Stimulated activated CD8-positive, alpha-beta memory T cell treated with anti-CD3 and anti-CD28 coated beads, Interleukin-4, amount 100 ng/mL, for 1 hour (primary cell): Measurements from ENCODE around the gene CABLES1.

ENCODE experiments used
- DNase-seq, 2 donors: peaks; one replicate each; pipeline ENCODE4 v3.0.0-alpha.2; 2020; ENCODE audit warnings: low read depth in 2 of 2, low spot score in 1 of 2

The CABLES1 gene

DNA sequence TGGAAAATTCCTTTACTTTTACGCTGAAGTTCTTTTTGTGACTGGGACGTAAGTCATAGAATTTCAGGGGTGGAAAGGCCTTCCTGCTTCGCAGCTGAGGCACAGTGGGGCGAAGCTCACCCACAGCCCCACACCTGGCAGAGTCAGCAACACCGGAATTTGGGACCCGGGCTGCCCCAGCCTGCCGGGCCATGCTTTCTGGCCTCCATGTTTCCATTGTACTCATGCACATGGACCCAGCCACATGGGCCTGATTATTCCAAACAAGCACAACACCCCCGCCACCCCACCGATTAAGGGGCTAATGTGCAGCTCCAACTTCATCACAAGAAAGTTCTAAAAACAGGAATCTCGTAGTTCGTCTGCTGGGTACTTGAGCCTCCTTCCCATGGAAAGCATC, 82.5 kb downstream of the CABLES1 start:
- DNase-seq: no peak

DNA sequence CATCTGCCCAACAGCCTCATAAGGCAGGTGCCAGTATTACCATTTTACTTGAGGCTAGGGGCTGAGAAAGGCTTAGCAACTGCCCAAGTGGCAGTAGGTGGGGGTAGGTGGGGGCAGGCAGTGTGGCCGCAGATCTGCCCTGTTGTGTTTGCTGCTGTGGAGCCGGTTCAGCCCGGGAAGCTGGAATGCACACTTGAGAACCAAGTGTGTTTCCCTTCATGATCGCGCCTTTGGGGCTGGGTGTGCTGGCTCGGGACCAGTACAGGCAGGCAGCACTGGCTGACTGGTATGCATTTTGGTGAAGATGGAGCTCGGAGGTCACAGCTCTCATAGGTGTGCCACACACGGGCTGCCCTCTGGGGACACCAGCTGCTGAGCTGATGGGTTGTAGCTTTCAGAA, 85.1 kb downstream of the CABLES1 start:
- no peak for DNase-seq

DNA sequence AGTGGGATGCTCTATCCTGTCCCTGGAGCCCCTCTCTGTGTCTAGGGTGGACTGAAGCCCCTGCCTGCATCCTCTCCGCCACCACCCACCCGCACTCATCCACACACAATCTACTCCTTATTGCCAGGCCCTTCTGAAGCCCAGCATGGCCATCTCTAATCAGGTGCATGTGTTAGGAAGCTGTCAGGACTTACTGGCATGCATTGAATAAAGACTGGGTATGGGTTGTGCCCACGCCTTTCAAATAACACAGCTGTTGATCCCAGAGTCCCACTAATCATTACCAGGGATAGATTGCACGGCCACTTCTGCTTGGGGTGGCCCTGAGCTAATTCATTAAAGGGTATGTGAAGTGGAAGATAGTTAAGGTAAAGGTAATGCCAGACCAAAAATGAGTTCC, 88.4 kb downstream of the CABLES1 start:
- DNase-seq: no peak

GRCh38 chr18:23225503-23225902, 90.2 kb downstream of the CABLES1 start:
- DNase-seq: no peak

- DNase-seq: no peak
These were observed 91.1 kb downstream of the CABLES1 start for GRCh38 chr18:23226391-23226790.

DNA sequence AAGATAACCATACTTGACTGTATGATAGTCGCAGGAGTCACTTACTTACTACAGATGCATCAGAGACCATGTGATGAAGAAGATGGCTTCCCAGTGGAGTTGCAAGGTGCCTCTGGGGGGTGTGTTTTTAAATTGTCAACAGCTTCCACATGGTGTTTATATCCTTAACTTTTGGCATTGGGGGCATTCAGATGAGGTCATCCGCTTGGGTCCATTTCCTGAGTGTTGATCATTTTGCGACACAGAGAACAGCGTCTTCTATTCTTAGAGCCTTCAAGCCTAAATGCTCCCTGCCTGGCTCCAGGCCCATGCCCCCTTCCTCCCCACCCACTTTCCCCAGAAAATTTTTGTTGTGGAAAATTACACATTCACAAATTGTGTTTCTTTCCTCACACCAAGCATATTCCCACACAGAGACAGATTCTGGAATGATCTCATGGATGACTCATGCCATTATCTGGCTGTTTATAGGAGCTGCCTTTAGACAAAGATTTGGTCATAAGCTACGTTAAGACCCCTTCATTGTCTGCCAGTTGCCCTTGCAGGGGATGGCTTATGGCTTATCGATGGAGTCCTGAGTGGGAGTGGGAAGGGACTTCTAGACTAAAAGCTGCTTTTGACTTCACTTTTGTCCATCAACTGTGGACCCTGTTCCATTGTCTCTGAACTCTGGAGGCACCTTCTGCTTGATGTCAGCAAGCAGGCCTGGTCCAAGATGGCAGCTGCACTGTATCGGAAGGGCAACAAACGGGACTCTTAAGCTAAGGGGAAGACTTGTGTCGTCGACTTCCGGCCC, 91.8 kb downstream of the CABLES1 start:
- no peak for DNase-seq

GRCh38 chr18:23227726-23228070, 92.4 kb downstream of the CABLES1 start:
- DNase-seq: no peak

GRCh38 chr18:23228102-23229061, 93.1 kb downstream of the CABLES1 start:
- no peak for DNase-seq

- DNase-seq: no peak
These were observed 94.2 kb downstream of the CABLES1 start for GRCh38 chr18:23229472-23229871.

GRCh38 chr18:23230686-23231085, 95.4 kb downstream of the CABLES1 start:
- no peak for DNase-seq

- DNase-seq: peak; percentile 25 to 44
These were observed 96.2 kb downstream of the CABLES1 start for GRCh38 chr18:23231340-23232021.

- DNase-seq: no peak
These were observed 97.0 kb downstream of the CABLES1 start for GRCh38 chr18:23232331-23232730.

DNA sequence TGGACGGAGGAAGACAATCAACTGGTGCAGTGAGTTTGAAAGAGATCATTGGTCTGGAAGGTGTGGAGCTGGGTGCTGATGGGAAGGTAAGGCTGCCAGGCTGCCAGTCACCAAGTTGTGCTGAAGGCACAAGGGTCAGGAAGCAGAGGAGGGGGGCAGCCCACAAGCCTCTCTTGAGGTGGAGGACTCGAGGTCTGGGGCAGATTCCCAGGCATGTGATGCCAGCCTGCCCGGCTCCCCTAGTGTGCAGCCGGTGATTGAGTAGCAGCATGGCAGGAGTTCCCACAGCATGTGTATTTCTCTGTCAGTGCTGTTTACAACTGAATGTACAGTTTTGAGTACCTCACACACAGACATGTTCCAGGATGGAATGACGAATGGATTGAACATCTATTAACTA, 99.3 kb downstream of the CABLES1 start:
- DNase-seq: no peak

DNA sequence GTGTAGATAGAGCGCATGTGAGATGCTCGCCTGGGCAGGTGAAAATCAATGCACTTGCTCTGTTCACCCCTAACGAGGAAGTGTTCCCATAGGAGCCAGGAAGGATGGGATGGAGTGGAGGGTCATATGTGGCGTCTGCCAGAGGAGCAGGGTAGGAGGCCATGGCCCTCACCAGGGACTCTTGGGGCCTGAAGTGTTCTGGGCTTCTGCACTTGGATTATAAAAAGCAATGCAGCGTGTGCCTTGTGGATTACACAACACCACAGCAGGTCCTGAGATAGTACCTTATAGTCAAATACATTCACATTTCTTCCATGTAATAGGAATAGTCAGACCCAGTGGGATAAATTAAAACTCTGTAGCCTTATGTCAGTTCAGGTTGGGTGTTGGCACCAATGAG, 100.1 kb downstream of the CABLES1 start:
- no peak for DNase-seq

- no peak for DNase-seq
These were observed 100.6 kb downstream of the CABLES1 start for GRCh38 chr18:23235860-23236259.

DNA sequence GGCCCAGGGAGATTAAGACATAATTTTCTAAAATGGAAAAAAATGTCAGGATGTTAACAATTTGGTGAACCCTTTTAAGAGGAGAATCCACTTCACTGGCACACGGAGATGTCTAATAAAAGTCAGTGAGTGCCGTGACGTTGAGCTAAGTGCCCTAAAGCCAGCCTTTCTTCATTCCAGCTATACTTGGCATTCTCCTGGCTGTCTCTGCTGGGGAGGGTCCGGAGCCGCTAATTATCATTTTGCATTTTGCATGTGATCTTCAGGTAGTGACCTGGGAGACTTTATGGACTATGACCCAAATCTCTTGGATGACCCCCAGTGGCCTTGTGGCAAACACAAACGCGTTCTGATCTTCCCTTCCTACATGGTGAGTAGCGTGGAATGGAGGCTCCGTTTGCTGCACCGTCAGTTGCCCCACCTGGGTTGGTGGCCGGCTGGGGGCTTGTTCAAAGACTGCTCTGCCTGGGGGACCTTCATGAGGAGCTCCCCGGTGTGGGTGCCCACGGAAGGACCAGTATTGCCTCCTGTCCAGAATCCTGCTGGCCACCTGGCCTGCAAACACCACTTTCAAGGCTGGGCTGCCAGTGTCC, 101.7 kb downstream of the CABLES1 start:
- DNase-seq: no peak

DNA sequence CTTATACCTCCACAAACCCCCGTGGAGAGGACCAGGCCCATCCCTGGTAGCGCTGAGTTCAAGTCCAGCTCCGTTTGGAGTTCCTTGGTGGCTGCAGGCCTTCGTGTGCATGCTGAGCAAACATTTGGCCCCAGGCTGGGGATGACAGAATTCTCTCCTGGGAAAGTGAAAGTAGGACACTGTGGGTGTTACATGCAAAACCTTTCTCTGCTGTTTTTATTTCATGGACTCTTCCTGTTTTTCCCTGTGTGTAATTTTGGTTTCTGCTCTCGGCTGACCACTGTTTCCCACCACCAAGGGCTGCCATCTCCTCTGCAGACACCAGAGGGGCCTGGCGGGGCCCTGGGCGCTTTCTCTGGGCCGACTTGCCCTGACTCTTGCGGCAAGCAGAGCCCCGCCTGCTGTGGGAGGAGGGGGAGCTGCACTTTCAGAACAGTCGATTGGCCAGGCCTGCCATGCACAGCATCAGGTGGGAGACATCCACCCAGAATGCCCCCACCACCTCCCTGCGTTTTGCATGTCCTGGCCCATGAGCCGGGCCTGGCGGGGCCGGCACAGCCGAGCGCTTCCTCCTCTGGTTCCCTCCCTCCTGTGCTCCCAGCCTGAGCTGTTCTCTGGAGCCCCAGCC, 102.4 kb downstream of the CABLES1 start:
- DNase-seq: no peak

DNA sequence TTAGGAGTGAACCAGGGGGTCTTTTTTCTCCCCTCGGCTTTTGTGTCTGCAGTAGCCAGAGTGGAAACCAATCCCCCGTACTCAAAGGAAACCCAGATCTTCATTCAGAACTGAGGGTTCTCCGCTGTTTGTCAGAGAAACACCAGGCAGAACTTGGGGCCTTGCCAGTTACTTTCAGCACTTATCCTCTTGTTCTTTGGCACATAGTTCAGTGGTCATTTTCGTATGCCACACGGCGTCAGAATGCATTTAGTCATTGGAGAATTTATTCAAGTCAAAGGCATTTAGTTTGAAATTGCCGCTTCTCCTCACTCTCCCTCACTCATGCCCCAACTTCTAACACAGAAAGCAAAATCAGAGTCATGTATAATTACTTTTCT, 102.9 kb downstream of the CABLES1 start:
- no peak for DNase-seq

GRCh38 chr18:23238651-23239349, 103.5 kb downstream of the CABLES1 start:
- DNase-seq: no peak

GRCh38 chr18:23239350-23239692, 104.0 kb downstream of the CABLES1 start:
- no peak for DNase-seq
